WTC11 (cell line): ENCODE measurements around the gene KRTAP3-2. TPM values are rescaled to one million over a fixed set of nuclear protein-coding genes. Genes with fewer than 3 reads are reported as not detected.

Experiments
- ATAC-seq: fragments of 200-7000 bp; cut with Tn5 transposase; 2 replicates; pipeline ENCODE4 v1.10.0; 2021; ENCODE audit warnings: mild to moderate bottlenecking, moderate library complexity
- CTCF ChIA-PET: fragments of 300-600 bp; sonication (Branson Sonifier 250); formaldehyde crosslinking; loops from one replicate; lab custom pipeline; 2021; ENCODE audit warnings: antibody characterized with exemption; lab: Charles Lee
- POLR2A ChIA-PET: fragments of 350-600 bp; sonication (Branson Sonifier 250); formaldehyde crosslinking; loops from one replicate; lab custom pipeline; 2021; ENCODE audit warnings: antibody characterized with exemption; lab: Charles Lee
- DNase-seq: peaks from one replicate; pipeline ENCODE4 v3.0.0; 2021; ENCODE audit warnings: low spot score
- H3K27ac Mint-ChIP-seq: 2 replicates; pipeline ENCODE4 v1.8.0; 2021; ENCODE audit warnings: mixed read lengths
- H3K27me3 Mint-ChIP-seq: 2 replicates; pipeline ENCODE4 v1.8.0; 2021; ENCODE audit warnings: low read depth, mild to moderate bottlenecking, moderate library complexity, mixed read lengths
- H3K36me3 Mint-ChIP-seq: 2 replicates; pipeline ENCODE4 v1.8.0; 2021; ENCODE audit warnings: mixed read lengths
- H3K4me1 Mint-ChIP-seq: 2 replicates; pipeline ENCODE4 v1.8.0; 2022; ENCODE audit warnings: mixed read lengths
- H3K4me3 Mint-ChIP-seq: 2 replicates; pipeline ENCODE4 v1.8.0; 2021; ENCODE audit warnings: mild to moderate bottlenecking, moderate library complexity, mixed read lengths
- H3K9me3 Mint-ChIP-seq: 2 replicates; pipeline ENCODE4 v1.8.0; 2021; ENCODE audit warnings: mixed read lengths
- AFF4 ChIP-seq: sonication (generic); formaldehyde crosslinking; IDR thresholded peaks from 2 replicates; pipeline ENCODE4 v1.8.1; 2023; ENCODE audit warnings: mild to moderate bottlenecking, missing genetic modification reagents, borderline replicate concordance
- ARID4B ChIP-seq: sonication (generic); formaldehyde crosslinking; IDR thresholded peaks from 2 replicates; pipeline ENCODE4 v1.8.0; 2023; ENCODE audit warnings: missing genetic modification reagents, mild to moderate bottlenecking, borderline replicate concordance
- ATF1 ChIP-seq: sonication (generic); formaldehyde crosslinking; IDR thresholded peaks from 2 replicates; pipeline ENCODE4 v1.8.1; 2023; ENCODE audit warnings: mild to moderate bottlenecking, moderate library complexity, missing genetic modification reagents
- E2F1 ChIP-seq: sonication (generic); formaldehyde crosslinking; IDR thresholded peaks from 2 replicates; pipeline ENCODE4 v1.8.0; 2022; ENCODE audit warnings: mild to moderate bottlenecking, missing genetic modification reagents
- FOXK1 ChIP-seq: sonication (generic); formaldehyde crosslinking; IDR thresholded peaks from 2 replicates; pipeline ENCODE4 v1.8.0; 2022; ENCODE audit warnings: mild to moderate bottlenecking, moderate library complexity, missing genetic modification reagents
- IRF1 ChIP-seq: sonication (generic); formaldehyde crosslinking; IDR thresholded peaks from 2 replicates; pipeline ENCODE4 v1.8.0; 2023; ENCODE audit warnings: missing genetic modification reagents
- JAZF1 ChIP-seq: fragments of 250-450 bp; sonication (Bioruptor Pico); IDR thresholded peaks from 2 replicates; pipeline ENCODE4 v1.9.0; 2021; ENCODE audit warnings: moderate library complexity, mild to moderate bottlenecking, inconsistent platforms
- KAT7 ChIP-seq: sonication (generic); formaldehyde crosslinking; IDR thresholded peaks from 2 replicates; pipeline ENCODE4 v1.8.1; 2023; ENCODE audit warnings: missing genetic modification reagents, mild to moderate bottlenecking, borderline replicate concordance
- MLX ChIP-seq: sonication (generic); formaldehyde crosslinking; IDR thresholded peaks from 2 replicates; pipeline ENCODE4 v1.8.1; 2023; ENCODE audit warnings: mild to moderate bottlenecking, missing genetic modification reagents, moderate library complexity
- MYBL2 ChIP-seq: sonication (generic); formaldehyde crosslinking; IDR thresholded peaks from 2 replicates; pipeline ENCODE4 v1.8.1; 2023; ENCODE audit warnings: mild to moderate bottlenecking, moderate library complexity, missing genetic modification reagents
- SMAD4 ChIP-seq: sonication (generic); formaldehyde crosslinking; IDR thresholded peaks from 2 replicates; pipeline ENCODE4 v1.8.0; 2022; ENCODE audit warnings: mild to moderate bottlenecking, missing genetic modification reagents
- SP1 ChIP-seq: sonication (generic); formaldehyde crosslinking; conservative IDR thresholded peaks from 2 replicates; pipeline ENCODE4 v1.8.1; 2022; ENCODE audit warnings: missing genetic modification reagents
- USF1 ChIP-seq: sonication (generic); formaldehyde crosslinking; IDR thresholded peaks from 2 replicates; pipeline ENCODE4 v1.8.0; 2022; ENCODE audit warnings: mild to moderate bottlenecking, missing genetic modification reagents
- ZBTB21 ChIP-seq: sonication (generic); formaldehyde crosslinking; IDR thresholded peaks from 2 replicates; pipeline ENCODE4 v1.8.1; 2023; ENCODE audit warnings: mild to moderate bottlenecking, missing genetic modification reagents, borderline replicate concordance
- ZNF512 ChIP-seq: sonication (generic); formaldehyde crosslinking; IDR thresholded peaks from 2 replicates; pipeline ENCODE4 v1.8.1; 2022; ENCODE audit warnings: missing genetic modification reagents, borderline replicate concordance
- total RNA-seq: library from RNA; stranded (reverse); gene quantifications from 3 replicates; pipeline ENCODE4 v1.2.3, GENCODE V29; 2021

Gene KRTAP3-2
- total RNA-seq, 1 experiment from 2014 or later: not detected

- H3K27ac Mint-ChIP-seq: no peak within 1 kb of the TSS
- no peaks in the 10 kb centered on the region for H3K36me3 Mint-ChIP-seq
- H3K4me1 Mint-ChIP-seq: peaks cover under 1% of the 10 kb centered on the region
- POLR2A ChIA-PET: no interaction called here
- no peaks in the 10 kb centered on the region for H3K9me3 Mint-ChIP-seq
- CTCF ChIA-PET: no interaction called here
- DNase-seq (no peak), ATAC-seq (no peak)
- no peaks in the 10 kb centered on the region for H3K27me3 Mint-ChIP-seq
- no peak within 1 kb of the TSS for H3K4me3 Mint-ChIP-seq
- TF ChIP-seq SMAD4 (CRISPR knock-in tag) (no peak), IRF1 (no peak), E2F1 (CRISPR knock-in tag) (no peak), KAT7 (no peak), ZBTB21 (no peak), MYBL2 (CRISPR knock-in tag) (no peak), USF1 (CRISPR knock-in tag) (no peak), JAZF1 (CRISPR knock-in tag) (no peak), FOXK1 (CRISPR knock-in tag) (no peak), ATF1 (CRISPR knock-in tag) (no peak), SP1 (CRISPR knock-in tag) (no peak), AFF4 (CRISPR knock-in tag) (no peak), ZNF512 (CRISPR knock-in tag) (no peak), MLX (CRISPR knock-in tag) (no peak), ARID4B (no peak)
- TF ChIP-seq, all 79 proteins: peak for 0
These were observed 30.0 kb upstream of the KRTAP3-2 start, which contains the start of gene KRTAP1-4 for GRCh38 chr17:41029633-41030245. KRTAP1-4 (minus strand) TSS chr17:41030195; CDS start chr17:41030078, 117 bp downstream.
